IMR-90 (cell line): ENCODE measurements around the gene ZNF136. TPM values are rescaled to one million over a fixed set of nuclear protein-coding genes. Genes with fewer than 3 reads are reported as not detected.

Source experiments
- ATAC-seq: fragments of 200-7000 bp; cut with Tn5 transposase; 2 replicates; pipeline ENCODE4 v1.9.1; 2020; ENCODE audit warnings: low read depth, mild to moderate bottlenecking, moderate library complexity
- BruUV-seq: library from RNA; stranded (reverse); fragments of 400-500 nt; replicated peaks from 2 replicates; lab custom pipeline; 2021; lab: Mats Ljungman, UMichigan
- CTCF ChIA-PET: fragments of 300-600 bp; formaldehyde crosslinking; extraction: SDS; loops from one replicate; lab custom pipeline; 2021; ENCODE audit warnings: antibody characterized with exemption; lab: Yijun Ruan, JAX
- POLR2A ChIA-PET: fragments of 300-600 bp; sonication (Branson Sonifier 250); formaldehyde crosslinking; loops from one replicate; lab custom pipeline; 2022; ENCODE audit warnings: antibody characterized with exemption; ENCODE audit not compliant: unreplicated experiment; lab: Charles Lee
- DNase-seq: peaks from one replicate; pipeline ENCODE4 v3.0.0; 2013
- H2AFZ ChIP-seq: replicated peaks from 2 replicates; pipeline ENCODE3; 2013; ENCODE audit warnings: low read length, mild to moderate bottlenecking; ENCODE audit not compliant: poor library complexity
- H2AK5ac ChIP-seq: 2 replicates; pipeline ENCODE4 v1.6.1; 2013; ENCODE audit warnings: low read depth, low read length, inconsistent platforms
- H2AK9ac ChIP-seq: replicated peaks from 2 replicates; pipeline ENCODE3; 2013; ENCODE audit warnings: mild to moderate bottlenecking, low read depth, low read length, moderate library complexity; ENCODE audit not compliant: poor library complexity
- H2BK120ac ChIP-seq: 2 replicates; pipeline ENCODE4 v1.6.1; 2013; ENCODE audit warnings: low read depth, low read length, inconsistent platforms
- H2BK15ac ChIP-seq: 3 replicates; pipeline ENCODE4 v1.6.1; 2013; ENCODE audit warnings: low read depth, low read length, inconsistent platforms
- H2BK20ac ChIP-seq: 2 replicates; pipeline ENCODE4 v1.6.1; 2013; ENCODE audit warnings: low read depth, mild to moderate bottlenecking, inconsistent platforms, low read length, moderate library complexity
- H2BK5ac ChIP-seq: 2 replicates; pipeline ENCODE4 v1.6.1; 2013; ENCODE audit warnings: mild to moderate bottlenecking, low read depth, low read length, inconsistent platforms; ENCODE audit not compliant: poor library complexity, severe bottlenecking
- H3K14ac ChIP-seq: replicated peaks from 2 replicates; pipeline ENCODE4 v1.6.1; 2013; ENCODE audit warnings: low read depth, low read length, inconsistent platforms
- H3K18ac ChIP-seq: 2 replicates; pipeline ENCODE4 v1.6.1; 2013; ENCODE audit warnings: low read depth, low read length, control low read depth
- H3K23ac ChIP-seq: 2 replicates; pipeline ENCODE4 v1.6.1; 2013; ENCODE audit warnings: low read depth, low read length, inconsistent platforms
- H3K27ac ChIP-seq: 2 replicates; pipeline ENCODE4 v1.5.1; 2013; ENCODE audit warnings: mild to moderate bottlenecking, control low read depth, low read length; ENCODE audit not compliant: insufficient read depth
- H3K27me3 ChIP-seq: 2 replicates; pipeline ENCODE4 v1.6.1; 2013; ENCODE audit warnings: low read length; ENCODE audit not compliant: control insufficient read depth, insufficient read depth
- H3K36me3 ChIP-seq: 2 replicates; pipeline ENCODE4 v1.6.1; 2013; ENCODE audit warnings: low read length, mixed read lengths; ENCODE audit not compliant: control insufficient read depth, insufficient read depth
- H3K4ac ChIP-seq: 2 replicates; pipeline ENCODE4 v1.6.1; 2013; ENCODE audit warnings: low read depth, low read length, inconsistent platforms
- H3K4me1 ChIP-seq: 2 replicates; pipeline ENCODE4 v1.6.1; 2013; ENCODE audit warnings: low read length, mixed read lengths; ENCODE audit not compliant: control insufficient read depth, insufficient read depth
- H3K4me2 ChIP-seq: 2 replicates; pipeline ENCODE4 v1.6.1; 2013; ENCODE audit warnings: low read depth, mild to moderate bottlenecking, control low read depth, low read length, moderate library complexity
- H3K4me3 ChIP-seq: 2 replicates; pipeline ENCODE4 v1.5.1; 2013; ENCODE audit warnings: low read depth, mild to moderate bottlenecking, control low read depth, low read length, moderate library complexity; ENCODE audit not compliant: insufficient read depth
- H3K56ac ChIP-seq: 2 replicates; pipeline ENCODE4 v1.6.1; 2013; ENCODE audit warnings: low read length, inconsistent platforms; ENCODE audit not compliant: insufficient read depth; ENCODE audit errors: extremely low read depth
- H3K79me1 ChIP-seq, 2 experiments: 2 replicates each; pipeline ENCODE4 v1.6.1; 2013; ENCODE audit warnings: low read length in 2 of 2, inconsistent platforms in 1 of 2, low read depth in 1 of 2
- H3K9ac ChIP-seq: 2 replicates; pipeline ENCODE4 v1.6.1; 2013; ENCODE audit warnings: low read depth, low read length, control low read depth
- H3K9me1 ChIP-seq: 2 replicates; pipeline ENCODE4 v1.6.1; 2013; ENCODE audit warnings: low read length, inconsistent platforms; ENCODE audit not compliant: insufficient read depth
- H3K9me3 ChIP-seq: 2 replicates; pipeline ENCODE4 v1.6.1; 2013; ENCODE audit warnings: low read length; ENCODE audit not compliant: control insufficient read depth, insufficient read depth
- H4K20me1 ChIP-seq: 2 replicates; pipeline ENCODE4 v1.6.1; 2013; ENCODE audit warnings: low read length, inconsistent platforms; ENCODE audit not compliant: insufficient read depth
- H4K5ac ChIP-seq: 2 replicates; pipeline ENCODE4 v1.6.1; 2013; ENCODE audit warnings: mild to moderate bottlenecking, low read depth, low read length, control low read depth
- H4K8ac ChIP-seq, 2 experiments: 2 replicates each; pipeline ENCODE4 v1.6.1; 2013; ENCODE audit warnings: low read depth in 2 of 2, low read length in 2 of 2, control low read depth in 1 of 2, inconsistent platforms in 1 of 2
- H4K91ac ChIP-seq: 2 replicates; pipeline ENCODE4 v1.6.1; 2013; ENCODE audit warnings: low read depth, low read length, inconsistent platforms; ENCODE audit not compliant: insufficient read depth
- MAFK ChIP-seq: IDR thresholded peaks from 2 replicates; pipeline ENCODE4 v1.6.1; 2012; ENCODE audit warnings: low read depth, low read length, improper control_type of control experiment
- MAZ ChIP-seq: IDR thresholded peaks from 2 replicates; pipeline ENCODE4 v1.6.1; 2012; ENCODE audit warnings: low read depth, mild to moderate bottlenecking, low read length, improper control_type of control experiment, moderate library complexity, borderline replicate concordance
- MXI1 ChIP-seq: IDR thresholded peaks from 2 replicates; pipeline ENCODE4 v1.6.1; 2012; ENCODE audit warnings: low read depth, mild to moderate bottlenecking, low read length, moderate library complexity, borderline replicate concordance
- POLR2A ChIP-seq: IDR thresholded peaks from 2 replicates; pipeline ENCODE4 v1.6.1; 2012; ENCODE audit warnings: mild to moderate bottlenecking, low read depth, low read length
- WGBS, 2 experiments: methylation state at CpG; one replicate each; pipeline versions ENCODE4 v1.1.5 to v1.1.7; 2013; ENCODE audit warnings: missing lambda C conversion rate in 2 of 2; ENCODE audit not compliant: insufficient read length in 1 of 2; ENCODE audit errors: extremely low coverage in 2 of 2; 5-methylcytosine and 5-hydroxymethylcytosine counted together
- dilution Hi-C: fragments of 300-500 bp; cut with HindIII; formaldehyde crosslinking; loops from one replicate; pipeline ENCODE4 v1.14.3; 2018; ENCODE audit warnings: low sequenced_read_pairs; ENCODE audit not compliant: unreplicated experiment
- in situ Hi-C: fragments of 300-500 bp; cut with MboI; formaldehyde crosslinking; loops from 3 replicates; pipeline ENCODE4 v1.14.3; 2019; ENCODE audit warnings: low sequenced_read_pairs, inconsistent platforms, mixed read lengths
- intact Hi-C: fragments of 100-400 bp; cut with micrococcal nuclease; formaldehyde crosslinking; loops from 2 replicates; pipeline ENCODE4 v1.10.0; 2022
- polyA plus RNA-seq, 3 experiments: library from polyadenylated mRNA; depleted of rRNA; stranded (reverse); fragments of >200 nt; gene quantifications; 2 replicates each; pipeline ENCODE4 v1.2.3, GENCODE V29; 2012; ENCODE audit warnings: low replicate concordance in 1 of 3
- total RNA-seq: library from RNA; depleted of rRNA; stranded (reverse); fragments of >200 nt; gene quantifications from 2 replicates; pipeline ENCODE4 v1.2.3, GENCODE V29; 2012

The ZNF136 gene
- total and polyA plus RNA-seq, 2 of the 4 experiments (the other 2 are of a cell fraction): 1.9 to 6.8 TPM

DNA sequence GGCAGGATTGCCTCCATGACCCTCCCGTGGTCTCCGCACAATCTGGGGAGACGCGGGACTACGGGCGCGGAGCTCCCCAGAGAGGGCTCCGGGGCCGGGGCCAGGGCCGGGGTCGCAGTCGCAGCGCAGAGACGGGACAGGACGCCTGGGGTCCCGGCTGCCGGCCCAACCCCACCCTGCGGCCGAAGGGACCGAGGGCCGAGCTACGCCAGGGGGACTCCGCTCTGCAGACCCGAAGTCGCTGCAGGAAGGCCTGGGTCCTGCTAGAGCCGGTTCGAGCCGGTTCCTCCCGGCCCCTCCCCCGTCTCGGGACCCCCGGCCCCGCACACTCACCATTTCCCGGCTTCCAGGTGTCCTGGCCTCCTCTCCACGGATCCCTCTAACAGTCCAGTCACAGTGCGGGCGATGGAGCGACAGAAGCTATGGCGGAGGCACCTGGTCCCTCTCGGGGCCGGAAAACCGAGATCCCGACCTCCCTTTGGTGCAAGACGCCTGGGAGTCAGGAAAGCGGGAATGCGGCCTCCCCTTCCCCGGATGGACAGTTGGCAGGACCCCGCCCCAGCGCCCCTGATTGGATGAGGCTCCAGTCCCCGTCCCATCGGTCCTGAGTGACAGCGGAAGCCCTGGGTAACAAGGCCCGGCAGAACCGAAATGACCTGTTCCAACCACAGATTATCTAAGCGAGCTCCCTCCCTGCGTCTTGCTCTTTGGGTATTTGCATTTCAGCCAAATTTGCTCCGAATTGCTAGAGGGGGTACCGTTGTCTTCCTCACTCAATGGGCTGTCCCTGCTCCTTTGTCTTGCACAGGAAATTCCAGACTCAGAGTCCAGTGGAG, 6.5 kb upstream of the ZNF136 start, which contains the start of gene ZNF625:
TSS of gene ZNF625 (minus strand) at position 512 of the 836 bp plus-strand sequence. CDS start at position 336, 176 bp downstream.
- Histone ChIP-seq H3K4me3 (peak within 1 kb of the TSS; percentile 62), H2AK5ac (0 out of 2 replicates have a peak within 1 kb of the TSS, but pooled peaks have one; percentile 29), H3K9me3 (no peaks in the 10 kb centered on the region), H2BK5ac (peak within 1 kb of the TSS; percentile 57), H4K5ac (peak within 1 kb of the TSS; percentile 93), H3K18ac (no peak within 1 kb of the TSS), H4K8ac (peak within 1 kb of the TSS; percentile 80 to 96), H2AFZ (peak within 1 kb of the TSS; percentile 93), H4K91ac (peak within 1 kb of the TSS; percentile 53; the same call in 1 of the 2 replicates), H3K9me1 (no peaks in the 10 kb centered on the region), H2BK15ac (peak within 1 kb of the TSS; percentile 31; the same call in 1 of the 3 replicates), H3K4ac (peak within 1 kb of the TSS; percentile 84), H4K20me1 (peaks cover 4% of the 10 kb centered on the region; the same call in 1 of the 2 replicates), H2AK9ac (peak within 1 kb of the TSS; percentile 92), H3K56ac (peak within 1 kb of the TSS; percentile 61), H3K27me3 (no peaks in the 10 kb centered on the region), H3K14ac (peak within 1 kb of the TSS; percentile 95), H3K79me1 (peaks cover 9 to 31% of the 10 kb centered on the region in 2 experiments), H3K9ac (peak within 1 kb of the TSS; percentile 80), H2BK20ac (no peak within 1 kb of the TSS), H3K27ac (peak within 1 kb of the TSS; percentile 77), H2BK120ac (no peak within 1 kb of the TSS; the same call in 1 of the 2 replicates), H3K4me1 (peaks cover 3% of the 10 kb centered on the region), H3K36me3 (peaks cover 5% of the 10 kb centered on the region), H3K23ac (peak within 1 kb of the TSS; percentile 77; the same call in 1 of the 2 replicates), H3K4me2 (peak within 1 kb of the TSS; percentile 100)
- CTCF ChIA-PET: interaction anchor here (1.1 kb wide), 1 partner anchor 16 kb away, joined by 3 read pairs; the partner anchor contains the start of gene ZNF20
- POLR2A ChIA-PET: no interaction called here
- ATAC-seq (peak; percentile 99), DNase-seq (peak; percentile 87)
- dilution Hi-C loops: no loop called here
- BruUV-seq: no TSS peak
- in situ Hi-C loops: no loop called here
- 1% methylated on average over 13 of the region's 58 CpGs; no CpG with 5 or more reads in 1 of the 2 experiments for WGBS, 2 experiments
- intact Hi-C loops: loop anchor here (5.0 kb wide), 1 partner anchor 211 kb away; the partner anchor contains the start of gene ZNF442
- TF ChIP-seq MAZ: no peak; the same call in 1 of the 2 replicates
- peak; percentile 52; the same call in 1 of the 2 replicates for TF ChIP-seq POLR2A
- TF ChIP-seq MAFK: no peak
- TF ChIP-seq MXI1: 0 out of 2 replicates have a peak, but pooled peaks have one; percentile 5
